SK-N-SH (cell line): ENCODE measurements around the gene SPATA3.

Experiments used
- CHD2 ChIP-seq: fragments of 150-350 bp; IDR thresholded peaks from 2 replicates; pipeline ENCODE4 v1.6.1; 2018; ENCODE audit warnings: low read length; ENCODE audit not compliant: partially characterized antibody
- CTCF ChIP-seq: fragments of 200-600 bp; sonication (generic); IDR thresholded peaks from 2 replicates; pipeline ENCODE4 v1.6.1; 2017; ENCODE audit warnings: antibody characterized with exemption, mild to moderate bottlenecking, moderate library complexity
- EP300 ChIP-seq, 2 experiments: IDR thresholded peaks; 2 replicates each; pipeline versions ENCODE4 v1.4.0 to v1.6.1; 2012; ENCODE audit warnings: borderline replicate concordance in 1 of 2, low read depth in 1 of 2, low read length in 1 of 2
- FOXJ3 ChIP-seq: sonication (generic); formaldehyde crosslinking; IDR thresholded peaks from 2 replicates; pipeline ENCODE4 v1.5.1; 2020; ENCODE audit warnings: mild to moderate bottlenecking, missing genetic modification reagents
- FOXM1 ChIP-seq: IDR thresholded peaks from 2 replicates; pipeline ENCODE4 v1.4.0; 2012; ENCODE audit warnings: low read depth, mild to moderate bottlenecking
- MAX ChIP-seq: IDR thresholded peaks from 2 replicates; pipeline ENCODE4 v1.4.0; 2012; ENCODE audit warnings: low read depth
- POLR2AphosphoS5 ChIP-seq: IDR thresholded peaks from 2 replicates; pipeline ENCODE4 v1.6.1; 2012; ENCODE audit warnings: low read depth, low read length
- RCOR1 ChIP-seq: fragments of 150-350 bp; IDR thresholded peaks from 2 replicates; pipeline ENCODE4 v1.6.1; 2017; ENCODE audit warnings: antibody characterized with exemption, low read length
- SIN3A ChIP-seq: IDR thresholded peaks from 2 replicates; pipeline ENCODE4 v1.6.1; 2012; ENCODE audit warnings: low read depth, mild to moderate bottlenecking, low read length, moderate library complexity, borderline replicate concordance
- TAF1 ChIP-seq: IDR thresholded peaks from 2 replicates; pipeline ENCODE4 v1.6.1; 2012; ENCODE audit warnings: low read depth, mild to moderate bottlenecking, low read length, moderate library complexity, borderline replicate concordance
- TF ChIP-seq, protein P1 (sequence below): IDR thresholded peaks from 2 replicates; pipeline ENCODE4 v1.4.0; 2012; ENCODE audit warnings: low read depth, borderline replicate concordance

DNA sequence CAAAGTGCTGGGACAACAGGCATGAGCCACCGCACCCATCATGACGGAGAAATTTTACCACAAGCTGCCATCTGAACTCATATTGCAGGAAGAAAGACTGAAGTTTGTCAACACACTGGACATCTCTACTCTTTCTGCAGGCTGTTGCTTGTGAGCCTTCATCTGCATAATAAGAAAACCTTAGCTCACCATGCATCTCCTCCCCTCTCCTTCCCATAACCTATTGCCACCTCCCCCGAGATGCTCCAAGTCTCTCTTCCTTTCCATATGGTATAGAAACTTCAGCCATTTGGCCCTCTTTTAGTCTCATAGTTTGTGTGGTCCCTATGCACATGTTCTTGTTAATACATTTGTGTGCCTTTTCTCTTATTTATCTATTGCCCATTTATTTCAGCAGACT, 22.3 kb downstream of the SPATA3 start:
- no peak for TF ChIP-seq EP300 (IDR thresholded peaks at IDR 0.05; ENCODE audit: borderline replicate concordance in 1 of 2, low read depth in 1 of 2, low read length in 1 of 2)
- TF ChIP-seq TAF1 = no peak
- no peak for TF ChIP-seq CHD2
- TF ChIP-seq CTCF = no peak
- TF ChIP-seq MAX = no peak
- TF ChIP-seq POLR2AphosphoS5 = no peak
- TF ChIP-seq, protein P1, sequence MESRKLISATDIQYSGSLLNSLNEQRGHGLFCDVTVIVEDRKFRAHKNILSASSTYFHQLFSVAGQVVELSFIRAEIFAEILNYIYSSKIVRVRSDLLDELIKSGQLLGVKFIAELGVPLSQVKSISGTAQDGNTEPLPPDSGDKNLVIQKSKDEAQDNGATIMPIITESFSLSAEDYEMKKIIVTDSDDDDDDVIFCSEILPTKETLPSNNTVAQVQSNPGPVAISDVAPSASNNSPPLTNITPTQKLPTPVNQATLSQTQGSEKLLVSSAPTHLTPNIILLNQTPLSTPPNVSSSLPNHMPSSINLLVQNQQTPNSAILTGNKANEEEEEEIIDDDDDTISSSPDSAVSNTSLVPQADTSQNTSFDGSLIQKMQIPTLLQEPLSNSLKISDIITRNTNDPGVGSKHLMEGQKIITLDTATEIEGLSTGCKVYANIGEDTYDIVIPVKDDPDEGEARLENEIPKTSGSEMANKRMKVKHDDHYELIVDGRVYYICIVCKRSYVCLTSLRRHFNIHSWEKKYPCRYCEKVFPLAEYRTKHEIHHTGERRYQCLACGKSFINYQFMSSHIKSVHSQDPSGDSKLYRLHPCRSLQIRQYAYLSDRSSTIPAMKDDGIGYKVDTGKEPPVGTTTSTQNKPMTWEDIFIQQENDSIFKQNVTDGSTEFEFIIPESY = no peak
- no peak for TF ChIP-seq RCOR1
- no peak for TF ChIP-seq FOXM1
- TF ChIP-seq FOXJ3 (CRISPR knock-in tag) = no peak
- no peak for TF ChIP-seq SIN3A
